GM12878 (cell line): Measurements from ENCODE around the gene TCF7L2. TPM values are rescaled to one million over a fixed set of nuclear protein-coding genes. Genes with fewer than 3 reads are reported as not detected.

Experiments used
- ATAC-seq: fragments of 200-7000 bp; cut with Tn5 transposase; 3 replicates; pipeline ENCODE4 v1.9.1; 2020; ENCODE audit warnings: mild to moderate bottlenecking, moderate library complexity
- BruUV-seq: library from RNA; stranded (reverse); fragments of 400-500 nt; replicated peaks from 2 replicates; lab custom pipeline; 2021; lab: Mats Ljungman, UMichigan
- CTCF ChIA-PET: fragments of 300-600 bp; sonication (Branson Sonifier 250); formaldehyde crosslinking; extraction: SDS; loops from one replicate; lab custom pipeline; 2021; ENCODE audit warnings: inconsistent platforms; lab: Yijun Ruan, JAX
- POLR2A ChIA-PET: fragments of 350-600 bp; formaldehyde crosslinking; extraction: SDS; loops from one replicate; lab custom pipeline; 2021; ENCODE audit warnings: inconsistent platforms; lab: Charles Lee
- RAD21 ChIA-PET: fragments of 300-600 bp; sonication (Branson Sonifier 250); formaldehyde crosslinking; loops from one replicate; lab custom pipeline; 2023; ENCODE audit warnings: antibody characterized with exemption; ENCODE audit not compliant: unreplicated experiment; lab: Charles Lee
- SMC1A ChIA-PET: fragments of 300-600 bp; sonication (Branson Sonifier 250); formaldehyde crosslinking; loops from one replicate; lab custom pipeline; 2023; ENCODE audit not compliant: unreplicated experiment, uncharacterized antibody; lab: Charles Lee
- DNase-seq: peaks from one replicate; pipeline ENCODE4 v3.0.0-alpha.2; 2011; ENCODE audit warnings: low read depth, low spot score
- FAIRE-seq: peaks from 3 replicates; lab custom pipeline; 2011; peaks lifted over from hg19 to GRCh38; lab: Jason Lieb, UNC
- H2AFZ ChIP-seq: 2 replicates; pipeline ENCODE4 v1.6.0; 2011; ENCODE audit warnings: low read depth, low read length, control low read depth; ENCODE audit not compliant: control insufficient read depth
- H3K27ac ChIP-seq: 2 replicates; pipeline ENCODE4 v1.5.1; 2011; ENCODE audit warnings: control low read depth; ENCODE audit not compliant: control insufficient read depth, insufficient read depth
- H3K27me3 ChIP-seq, 2 experiments: replicated peaks in 1 of 2; 2 replicates each; pipeline versions ENCODE4 v1.6.0 to v1.6.1; 2011; ENCODE audit warnings: low read length in 1 of 2; ENCODE audit not compliant: control insufficient read depth in 2 of 2, insufficient read depth in 2 of 2
- H3K36me3 ChIP-seq, 2 experiments: 2 replicates each; pipeline ENCODE4 v1.5.1; 2011; ENCODE audit warnings: low read length in 1 of 2; ENCODE audit not compliant: control insufficient read depth in 2 of 2, insufficient read depth in 2 of 2
- H3K4me1 ChIP-seq: 2 replicates; pipeline ENCODE4 v1.6.1; 2011; ENCODE audit warnings: mild to moderate bottlenecking, low read length, moderate library complexity, mixed read lengths; ENCODE audit not compliant: control insufficient read depth, insufficient read depth
- H3K4me2 ChIP-seq: 2 replicates; pipeline ENCODE4 v1.6.0; 2011; ENCODE audit warnings: control low read depth; ENCODE audit not compliant: control insufficient read depth, insufficient read depth
- H3K4me3 ChIP-seq: fragments of 200-600 bp; sonication (generic); 2 replicates; pipeline ENCODE4 v1.5.1; 2016
- H3K79me2 ChIP-seq: 2 replicates; pipeline ENCODE4 v1.6.0; 2011; ENCODE audit warnings: low read length; ENCODE audit not compliant: control insufficient read depth, insufficient read depth
- H3K9ac ChIP-seq: 2 replicates; pipeline ENCODE4 v1.8.0; 2011; ENCODE audit warnings: low read length, control low read depth, mixed read lengths; ENCODE audit not compliant: control insufficient read depth, insufficient read depth
- H3K9me3 ChIP-seq: replicated peaks from 3 replicates; pipeline ENCODE4 v1.5.1; 2011; ENCODE audit warnings: mild to moderate bottlenecking, low read length; ENCODE audit not compliant: control insufficient read depth, insufficient read depth
- H4K20me1 ChIP-seq: 2 replicates; pipeline ENCODE4 v1.6.0; 2011; ENCODE audit not compliant: control insufficient read depth, insufficient read depth
- ATF3 ChIP-seq: IDR thresholded peaks from 2 replicates; pipeline ENCODE4 v1.6.1; 2011; ENCODE audit warnings: low read depth, mild to moderate bottlenecking, low read length, moderate library complexity, borderline replicate concordance; ENCODE audit errors: extremely low read depth
- BCLAF1 ChIP-seq: fragments of 450-650 bp; IDR thresholded peaks from 2 replicates; pipeline ENCODE4 v1.6.1; 2017; ENCODE audit warnings: antibody characterized with exemption, mild to moderate bottlenecking, moderate library complexity
- CREB1 ChIP-seq: IDR thresholded peaks from 2 replicates; pipeline ENCODE4 v1.6.1; 2012; ENCODE audit warnings: low read depth, mild to moderate bottlenecking, inconsistent platforms
- IRF3 ChIP-seq: fragments of 450-650 bp; IDR thresholded peaks from 2 replicates; pipeline ENCODE4 v1.6.1; 2014; ENCODE audit warnings: mild to moderate bottlenecking
- MYC ChIP-seq: IDR thresholded peaks from 2 replicates; pipeline ENCODE4 v1.6.1; 2011; ENCODE audit warnings: mild to moderate bottlenecking, low read length, moderate library complexity, inconsistent platforms; ENCODE audit not compliant: insufficient read depth, insufficient replicate concordance, insufficient read length, severe bottlenecking
- NR2C2 ChIP-seq: IDR thresholded peaks from 2 replicates; pipeline ENCODE4 v1.6.1; 2011; ENCODE audit warnings: borderline replicate concordance, low read depth; ENCODE audit not compliant: control insufficient read depth, insufficient read length
- PAX5 ChIP-seq: IDR thresholded peaks from 2 replicates; pipeline ENCODE4 v1.6.1; 2011; ENCODE audit warnings: low read depth, low read length, borderline replicate concordance
- SUZ12 ChIP-seq: fragments of 200-600 bp; sonication (generic); IDR thresholded peaks from one replicate; pipeline ENCODE4 v1.6.1; 2018; ENCODE audit warnings: antibody characterized with exemption, mild to moderate bottlenecking; ENCODE audit not compliant: unreplicated experiment
- YY1 ChIP-seq: IDR thresholded peaks from 2 replicates; pipeline ENCODE4 v1.6.1; 2011; ENCODE audit warnings: low read depth, mild to moderate bottlenecking, low read length
- ZNF384 ChIP-seq: IDR thresholded peaks from 2 replicates; pipeline ENCODE4 v1.6.1; 2012; ENCODE audit warnings: low read depth, mild to moderate bottlenecking, low read length, improper control_type of control experiment, borderline replicate concordance
- WGBS: methylation state at CpG from one replicate; pipeline ENCODE4 v1.1.6; 2016; ENCODE audit warnings: low lambda C conversion rate; ENCODE audit not compliant: insufficient replicate concordance, insufficient coverage; ENCODE audit errors: missing lambda C conversion rate; 5-methylcytosine and 5-hydroxymethylcytosine counted together
- in situ Hi-C: fragments of 300-500 bp; cut with MboI; formaldehyde crosslinking; loops from 9 replicates; pipeline ENCODE4 v1.14.3; 2018; ENCODE audit warnings: mixed read lengths
- intact Hi-C: fragments of 100-400 bp; cut with micrococcal nuclease; formaldehyde crosslinking; loops from one replicate; pipeline ENCODE4 v1.14.2; 2022; ENCODE audit not compliant: unreplicated experiment
- polyA plus RNA-seq, 11 experiments: library from polyadenylated mRNA; depleted of rRNA in 4 of 11; unstranded in 6 of 11; stranded (reverse) in 5 of 11; fragments of >200 nt; fragmentation: Nextera tagmentation in 4 of 11; fragmentation: Illumina TruSeq in 1 of 11; extraction: Ambion mirVana in 4 of 11; extraction: Trizol in 1 of 11; gene quantifications; 1 replicate in 1 of 11; 2 replicates in 10 of 11; pipeline versions ENCODE4 v1.2.1 to v1.2.3, GENCODE V29; 2011 to 2016; ENCODE audit warnings: inconsistent platforms in 2 of 11, missing spikeins in 2 of 11, low read depth in 1 of 11
- total RNA-seq, 4 experiments: library from RNA; depleted of rRNA in 3 of 4; stranded (reverse); fragments of >200 nt in 3 of 4; fragmentation: Illumina TruSeq in 1 of 4; extraction: Trizol in 1 of 4; gene quantifications; 2 replicates each; pipeline versions ENCODE4 v1.2.1 to v1.2.3, GENCODE V29; 2013 to 2021

The TCF7L2 gene
- total and polyA plus RNA-seq, 10 of the 15 experiments (the other 5 are each of a cell fraction or from before 2014, with no cell fraction given): 0.02 to 1.1 (median 0.35) TPM; not detected in 4

- TF ChIP-seq SUZ12: no peak
- no peak for TF ChIP-seq ZNF384
- no peak for TF ChIP-seq PAX5
- TF ChIP-seq NR2C2: no peak
- TF ChIP-seq ATF3: no peak
- TF ChIP-seq CREB1: no peak
- TF ChIP-seq BCLAF1: no peak
Measured at GRCh38 chr10:113121153-113121552, 171.1 kb downstream of the TCF7L2 start (continued).

GRCh38 chr10:113122947-113123346 lies 172.9 kb downstream of the TCF7L2 start:
- BruUV-seq: no TSS peak
- Histone ChIP-seq H3K9ac (no peak overlapping the region), H3K4me1 (no peaks in the 10 kb centered on the region), H3K79me2 (no peaks in the 10 kb centered on the region), H3K9me3 (no peaks in the 10 kb centered on the region), H2AFZ (no peak overlapping the region), H4K20me1 (no peaks in the 10 kb centered on the region), H3K4me2 (no peak overlapping the region), H3K27me3 (no peaks in the 10 kb centered on the region; a peak in 1 of 4 replicates), H3K36me3 (no peaks in the 10 kb centered on the region), H3K27ac (no peak overlapping the region), H3K4me3 (no peak overlapping the region)
- ChIA-PET CTCF (no interaction called here), RAD21 (no interaction called here), SMC1A (no interaction called here), POLR2A (no interaction called here)
- 50% methylated on average over 9 of the region's 9 CpGs for WGBS
- FAIRE-seq (no peak), DNase-seq (no peak), ATAC-seq (no peak)
- in situ Hi-C loops: no loop called here
- TF ChIP-seq IRF3: no peak
- TF ChIP-seq MYC: no peak
- no peak for TF ChIP-seq YY1
- intact Hi-C loops: no loop called here
